GDM1 (cell line): ENCODE measurements around the gene C6orf120.
"Not testable (repeated sequence)": the region's sequence is repeated elsewhere in the genome, so short reads cannot be mapped to it uniquely, and the experiment has no call there.

ENCODE experiments used
- DNase-seq: peaks from one replicate; lab custom pipeline; 2025; lab: John Stamatoyannopoulos, UW

The C6orf120 gene

GRCh38 chr6:169684056-169684455 is 17.9 kb upstream of the C6orf120 start:
- no peak for DNase-seq

- no peak for DNase-seq
Observed at GRCh38 chr6:169685860-169686259, 16.1 kb upstream of the C6orf120 start.

- DNase-seq, result no peak
Observed at GRCh38 chr6:169689287-169689686, 12.6 kb upstream of the C6orf120 start.

- no peak for DNase-seq
Observed at GRCh38 chr6:169691260-169691659, 10.7 kb upstream of the C6orf120 start.

- DNase-seq, result no peak
Observed at GRCh38 chr6:169692516-169692915, 9.4 kb upstream of the C6orf120 start.

GRCh38 chr6:169695131-169695530 is 6.8 kb upstream of the C6orf120 start:
- no peak for DNase-seq

- not testable (repeated sequence) for DNase-seq
Observed at GRCh38 chr6:169697115-169697514, 4.8 kb upstream of the C6orf120 start.

GRCh38 chr6:169700296-169700695 is 1.6 kb upstream of the C6orf120 start:
- peak; percentile 28 for DNase-seq

GRCh38 chr6:169701311-169701953 is 494 bp upstream of the C6orf120 start:
- DNase-seq, result no peak

- DNase-seq, result no peak
Observed at GRCh38 chr6:169702840-169703246, 917 bp downstream of the C6orf120 start.

GRCh38 chr6:169707772-169708171 is 5.8 kb downstream of the C6orf120 start:
- DNase-seq, result no peak

- DNase-seq, result no peak
Observed at GRCh38 chr6:169709293-169709692, 7.4 kb downstream of the C6orf120 start.

- DNase-seq, result no peak
Observed at GRCh38 chr6:169710009-169710408, 8.1 kb downstream of the C6orf120 start.

- DNase-seq, result no peak
Observed at GRCh38 chr6:169714178-169714577, 12.3 kb downstream of the C6orf120 start.

GRCh38 chr6:169714595-169714994 is 12.7 kb downstream of the C6orf120 start:
- DNase-seq, result no peak

- no peak for DNase-seq
Observed at GRCh38 chr6:169719117-169719516, 17.2 kb downstream of the C6orf120 start.

- no peak for DNase-seq
Observed at GRCh38 chr6:169720207-169720855, 18.4 kb downstream of the C6orf120 start.

- DNase-seq, result peak; percentile 45
Observed at GRCh38 chr6:169722362-169723199, 20.7 kb downstream of the C6orf120 start.

- peak; percentile 39 for DNase-seq
Observed at GRCh38 chr6:169723200-169723909, 21.4 kb downstream of the C6orf120 start.

GRCh38 chr6:169723991-169724493 is 22.1 kb downstream of the C6orf120 start:
- DNase-seq, result peak; percentile 13

- peak; percentile 57 for DNase-seq
Observed at GRCh38 chr6:169724494-169725124, 22.7 kb downstream of the C6orf120 start, which contains the start of gene PHF10. TSS of gene PHF10 (minus strand) at chr6:169724500. CDS start at chr6:169723931, 569 bp downstream.
